HG03108 (cell line): ENCODE results near the gene UAP1.

Source experiments
- ATAC-seq: cut with Tn5 transposase; IDR thresholded peaks from one replicate; pipeline ENCODE4 v1.9.1; 2021; ENCODE audit warnings: moderate library complexity; ENCODE audit not compliant: unreplicated experiment

Gene UAP1

DNA sequence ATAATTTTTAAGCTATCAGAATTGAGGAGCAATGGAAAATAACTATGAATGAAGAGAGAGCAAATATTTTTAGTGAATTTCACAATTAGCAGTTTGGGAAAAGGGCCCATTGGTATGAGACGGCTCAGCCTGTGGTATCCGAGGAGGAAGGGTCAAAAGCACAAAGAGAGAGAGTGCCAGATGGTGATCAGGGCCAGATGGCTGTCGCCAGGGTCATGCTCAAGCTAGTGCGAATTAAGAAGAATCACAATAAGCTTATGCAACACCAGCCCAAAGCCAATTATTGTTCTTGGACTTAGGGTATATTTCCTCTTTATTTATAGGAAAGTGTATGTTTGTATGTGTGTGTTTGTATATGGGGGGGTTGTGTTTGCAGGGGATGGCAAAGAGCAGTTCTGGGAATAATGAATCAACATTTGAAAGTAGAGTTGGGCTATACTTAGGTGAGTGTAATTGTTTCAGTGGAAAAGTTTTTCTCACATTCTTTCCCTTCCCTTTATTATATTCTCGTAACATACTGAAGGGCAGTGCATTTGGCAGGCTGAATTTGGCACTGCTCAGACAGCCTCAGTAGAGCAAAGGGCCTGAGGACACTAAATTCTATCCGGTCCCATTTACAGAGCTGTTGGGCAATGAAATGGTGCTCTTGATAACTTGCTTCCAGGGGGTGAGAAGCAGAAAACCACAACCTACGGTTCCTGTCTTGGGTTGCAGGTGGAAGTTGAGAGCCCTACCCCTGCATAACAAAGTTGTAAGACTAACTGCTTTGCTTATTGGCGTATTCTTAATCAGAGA lies 51.3 kb downstream of the UAP1 start:
- ATAC-seq = no peak

DNA sequence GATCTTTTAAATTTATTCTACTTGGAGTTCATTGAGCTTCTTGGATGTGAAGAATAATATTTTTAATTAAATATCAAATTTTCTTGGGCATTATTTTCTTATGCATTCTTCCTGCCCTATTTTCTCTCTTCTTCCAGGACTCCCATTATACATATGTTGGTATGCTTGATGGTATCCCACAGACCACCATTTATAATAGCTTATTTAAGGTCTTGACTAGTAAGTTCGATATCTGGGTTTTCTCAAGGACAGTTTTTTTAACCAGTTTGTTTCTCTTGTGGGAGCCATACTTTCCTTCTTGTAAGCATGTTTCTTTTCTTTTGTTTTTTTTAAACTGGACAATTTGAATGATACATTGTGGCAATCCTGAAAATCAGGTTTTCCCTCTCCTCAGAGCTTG lies 55.3 kb downstream of the UAP1 start:
- ATAC-seq = no peak

DNA sequence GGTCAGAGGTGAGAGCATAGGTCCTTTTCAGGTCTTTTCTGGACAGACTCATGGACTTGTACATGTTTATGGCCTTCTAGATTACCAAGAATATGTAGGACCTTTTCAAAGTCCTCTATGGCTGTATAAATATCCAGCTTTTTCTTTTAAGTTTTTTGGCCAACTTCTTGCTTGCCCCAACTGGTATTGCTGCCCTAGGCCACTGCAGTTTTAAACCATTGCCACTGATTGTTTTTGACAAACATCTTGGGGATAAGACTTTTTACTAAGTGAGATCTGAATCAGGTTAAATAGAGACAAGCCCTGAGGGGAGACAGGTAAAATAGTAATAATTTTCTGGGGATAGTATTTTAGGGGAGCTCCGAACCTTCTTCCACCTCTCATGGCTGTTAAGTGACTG lies 56.0 kb downstream of the UAP1 start:
- no peak for ATAC-seq

DNA sequence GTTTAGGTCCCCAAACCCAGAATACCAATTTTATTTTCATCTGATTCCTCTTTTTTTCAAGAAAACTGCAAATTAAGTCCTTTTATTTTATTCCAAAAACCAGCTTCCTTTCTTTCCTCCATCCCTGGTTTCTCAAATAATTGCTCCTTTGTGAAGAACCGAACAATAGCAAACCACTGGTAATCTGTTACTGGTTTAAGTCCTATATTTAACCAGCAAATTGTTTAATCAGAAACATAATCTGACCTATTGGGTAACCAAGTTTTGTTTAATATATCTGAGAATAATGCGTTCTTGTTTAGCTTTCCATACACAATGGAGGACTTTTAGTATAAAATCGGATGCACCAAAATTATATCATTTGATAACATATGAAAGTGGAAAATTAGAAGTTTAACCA lies 57.6 kb downstream of the UAP1 start:
- ATAC-seq = no peak

DNA sequence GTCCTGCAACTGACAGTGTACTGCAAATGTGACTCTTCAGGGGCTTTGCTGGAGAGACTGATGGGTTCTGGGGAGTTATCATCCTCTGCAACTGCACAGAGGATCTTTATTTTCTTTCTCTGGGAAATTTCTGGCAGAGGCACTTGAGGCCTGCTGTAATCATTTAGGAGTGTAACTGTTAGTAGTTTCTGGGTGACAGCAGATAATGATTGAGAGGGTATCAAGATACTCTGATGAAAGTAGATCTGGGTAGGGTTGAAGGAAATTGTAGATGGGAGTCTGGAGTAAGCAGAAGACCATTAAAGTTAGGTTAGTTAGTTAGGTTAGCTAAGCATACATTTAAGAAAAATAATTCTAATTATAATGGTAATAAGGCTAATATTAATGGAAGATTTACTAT lies 59.7 kb downstream of the UAP1 start:
- no peak for ATAC-seq

DNA sequence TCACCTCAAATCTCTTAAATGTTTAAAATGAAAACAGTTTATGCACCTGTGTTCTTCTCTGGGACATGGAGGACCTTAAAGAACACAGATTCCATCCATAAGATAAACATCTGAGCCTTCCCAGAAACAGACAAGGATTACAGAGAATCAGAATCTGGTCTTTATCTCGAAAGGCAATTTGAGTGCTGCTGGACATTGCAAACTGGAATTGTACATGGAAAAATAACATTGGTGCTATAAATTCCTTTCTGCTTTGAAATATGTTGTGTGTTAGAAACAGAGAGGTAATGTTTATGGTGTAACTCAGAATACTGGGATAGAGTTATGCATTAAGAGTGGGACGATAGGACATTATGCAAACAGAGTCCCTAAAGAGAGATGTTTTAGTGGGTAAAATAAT lies 64.2 kb downstream of the UAP1 start:
- ATAC-seq = no peak

DNA sequence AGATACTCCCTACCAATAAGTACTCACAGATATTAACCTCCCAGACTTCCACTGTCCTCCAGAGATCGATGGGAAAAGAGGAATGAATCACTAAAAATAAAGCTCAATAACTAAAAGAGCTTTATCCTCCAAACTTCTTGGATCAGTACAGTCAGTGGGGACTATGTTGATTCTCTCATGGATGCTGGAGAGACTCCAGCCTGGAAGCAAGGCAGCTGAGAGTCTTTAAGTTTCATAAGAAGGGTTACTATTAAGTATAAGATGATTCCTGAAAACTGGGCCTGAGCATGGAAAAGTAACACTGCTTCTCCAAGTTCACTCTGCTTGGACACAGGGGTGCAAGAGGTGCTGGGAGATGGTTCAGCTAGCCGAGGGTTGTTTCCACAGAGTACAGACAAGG lies 64.6 kb downstream of the UAP1 start:
- no peak for ATAC-seq

DNA sequence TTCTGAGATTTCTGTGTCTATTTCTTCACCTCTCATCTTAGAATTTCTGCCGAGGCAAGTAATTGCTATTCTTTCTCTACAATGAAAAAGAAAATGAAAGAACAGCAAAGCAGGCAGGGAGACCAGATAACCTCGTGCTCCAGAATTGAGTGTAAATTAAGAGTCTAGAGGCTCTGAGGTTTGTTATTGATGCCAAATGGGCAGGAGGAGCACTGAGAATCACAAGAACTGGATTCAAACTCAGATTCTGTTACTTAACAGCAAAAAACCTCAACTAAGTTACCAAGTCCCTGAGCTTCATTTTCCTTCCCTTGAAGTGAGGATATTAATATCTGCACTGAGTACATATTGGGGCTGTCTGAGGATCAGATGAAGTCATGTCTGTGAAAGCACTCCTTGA lies 65.2 kb downstream of the UAP1 start:
- ATAC-seq = no peak

DNA sequence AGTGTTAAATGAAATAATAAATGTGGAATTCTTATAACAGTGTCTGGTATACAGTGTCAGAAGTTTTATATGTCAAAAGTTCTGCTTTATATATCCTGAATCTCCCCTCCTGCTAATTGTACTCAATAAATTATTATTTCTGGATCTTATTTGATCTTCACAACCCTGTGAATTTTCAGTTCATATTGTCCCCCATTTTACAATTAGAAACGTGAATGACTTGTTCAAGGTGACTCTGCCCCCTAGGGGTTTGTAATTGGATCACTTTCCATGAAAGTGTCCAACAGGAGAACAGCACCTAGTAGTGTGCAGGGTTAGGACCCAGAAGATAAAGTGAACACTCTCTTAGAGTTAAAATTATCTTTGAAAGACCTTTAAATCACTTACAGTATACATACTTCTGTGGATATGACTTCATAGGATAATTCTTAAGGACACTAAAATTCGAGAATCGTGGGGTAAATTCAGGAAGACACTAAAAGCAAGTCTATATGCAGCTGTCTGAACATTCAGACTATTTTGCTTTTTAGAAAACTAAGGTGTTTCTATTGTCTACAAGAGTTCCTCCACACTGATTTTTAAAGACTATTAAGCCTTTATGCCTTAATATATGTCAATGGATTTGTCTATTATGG lies 66.3 kb downstream of the UAP1 start:
- ATAC-seq = no peak

DNA sequence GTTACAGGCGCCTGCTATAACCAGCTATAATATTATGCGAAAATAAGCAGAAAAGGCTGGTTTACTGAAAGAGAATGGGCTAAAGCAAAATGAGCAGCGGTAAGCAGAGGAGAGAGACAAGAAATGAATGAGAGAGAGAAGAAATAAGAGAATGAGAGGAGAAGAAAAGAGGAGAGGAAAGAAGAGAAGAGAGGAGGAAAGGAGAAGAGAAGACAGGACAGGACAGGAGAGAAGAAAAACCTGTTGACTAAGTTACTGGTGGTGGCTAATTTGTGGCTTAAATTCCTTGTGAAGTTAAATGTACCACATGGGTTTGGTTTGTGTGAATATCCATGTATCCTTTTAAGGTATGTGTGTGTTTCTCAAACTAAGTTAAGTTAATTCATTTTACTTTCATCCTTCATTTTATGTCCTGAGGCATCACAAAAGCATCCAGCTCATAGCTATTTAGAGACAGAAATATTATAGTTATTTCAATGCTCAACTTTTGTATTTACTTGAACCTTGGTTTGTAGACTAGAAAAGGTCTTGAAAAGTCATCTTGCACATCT lies 67.6 kb downstream of the UAP1 start:
- ATAC-seq = no peak

DNA sequence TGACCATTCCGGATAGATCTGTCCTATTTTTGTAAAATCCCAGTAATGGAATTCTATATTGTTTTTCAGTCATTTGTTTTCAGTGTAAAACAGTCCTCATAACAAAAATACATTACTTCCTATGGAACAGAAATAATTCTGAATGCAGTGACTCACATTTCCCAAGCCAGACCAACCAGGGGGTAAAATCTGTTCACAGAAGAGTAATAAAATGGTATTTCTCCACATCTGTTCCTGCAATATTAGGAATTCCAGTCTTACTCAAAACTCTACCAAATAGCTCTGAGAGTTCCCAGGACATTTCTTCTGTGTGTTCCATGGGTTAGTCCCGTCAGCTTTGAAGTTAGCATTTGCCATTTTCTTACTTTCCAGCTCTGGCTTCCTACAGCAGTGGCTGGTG lies 68.1 kb downstream of the UAP1 start:
- ATAC-seq = no peak

DNA sequence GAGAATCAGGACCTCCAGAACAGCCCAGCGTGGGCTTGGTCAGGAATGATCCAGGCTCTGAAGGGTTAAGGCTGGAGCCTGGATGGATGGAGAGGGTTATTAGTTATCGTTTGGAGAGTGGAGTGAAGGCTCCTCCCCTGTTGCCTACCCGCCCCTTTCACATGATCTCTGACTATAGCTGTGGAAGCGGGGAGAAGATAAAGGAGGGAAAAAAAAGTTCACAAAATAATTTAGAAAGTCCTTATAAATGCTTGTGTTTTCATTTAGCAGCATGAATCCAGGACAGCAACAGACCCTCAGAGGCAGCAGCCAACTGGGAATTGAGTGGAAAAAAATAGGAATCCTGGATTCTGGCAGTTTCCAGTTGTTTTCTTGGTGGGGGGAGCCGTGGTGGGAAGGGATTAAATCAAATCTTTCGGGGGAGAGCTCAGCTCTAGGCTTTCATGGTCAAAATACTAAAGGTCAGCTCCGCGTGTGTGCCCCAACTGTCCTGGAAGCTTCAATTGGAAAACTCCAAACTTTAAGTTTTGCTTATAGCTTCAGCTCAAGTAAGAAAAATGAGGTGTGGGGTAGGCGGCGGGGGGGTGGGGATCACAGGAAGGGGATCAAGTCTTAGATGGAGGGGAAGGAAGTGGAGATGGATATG lies 70.1 kb downstream of the UAP1 start:
- ATAC-seq = no peak

DNA sequence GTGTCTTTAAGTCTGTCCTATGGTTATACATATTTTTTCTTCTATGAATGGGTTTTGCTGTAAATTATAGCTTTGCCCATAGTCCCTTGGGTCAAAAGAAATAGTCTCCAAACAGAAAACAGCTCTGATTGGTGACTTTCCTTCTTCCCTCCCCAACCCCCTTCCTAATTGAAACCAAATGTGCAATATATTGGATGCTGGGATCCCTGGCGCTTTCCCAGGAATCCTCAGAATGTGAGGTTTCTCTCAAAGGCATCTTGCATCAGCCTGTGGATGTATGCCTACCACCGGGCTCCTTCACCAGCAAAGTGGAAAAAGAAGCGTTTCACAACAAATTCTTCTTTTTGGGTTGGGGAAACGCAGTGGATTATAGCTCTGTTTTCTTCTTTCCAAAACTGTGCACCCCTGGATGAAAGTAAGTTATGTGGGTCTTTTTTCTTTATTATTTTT lies 70.7 kb downstream of the UAP1 start, which contains the start of gene DDR2:
TSS of gene DDR2 (plus strand) at position 248 of the 450 bp plus-strand sequence. CDS start 86,600 bp downstream, outside the sequence.
- no peak for ATAC-seq

DNA sequence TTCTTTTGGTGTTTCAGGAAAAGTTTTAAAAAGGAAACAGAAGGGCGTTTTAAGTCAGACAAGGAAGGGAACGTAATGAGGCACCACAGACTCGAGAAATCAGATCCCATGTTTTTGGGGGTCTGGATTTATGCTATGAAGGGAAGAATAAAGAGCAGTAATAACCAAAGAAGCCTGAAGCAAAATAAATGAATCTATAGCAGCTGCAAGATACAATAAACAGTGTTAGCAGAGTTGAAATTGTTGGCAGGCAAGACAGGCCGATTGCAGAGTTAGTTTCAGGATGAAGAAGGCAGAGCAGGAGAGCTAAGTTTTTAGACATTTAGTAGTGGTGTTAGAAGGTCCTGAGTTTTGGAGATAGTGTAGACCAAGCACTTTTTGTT lies 71.2 kb downstream of the UAP1 start:
- ATAC-seq = no peak

DNA sequence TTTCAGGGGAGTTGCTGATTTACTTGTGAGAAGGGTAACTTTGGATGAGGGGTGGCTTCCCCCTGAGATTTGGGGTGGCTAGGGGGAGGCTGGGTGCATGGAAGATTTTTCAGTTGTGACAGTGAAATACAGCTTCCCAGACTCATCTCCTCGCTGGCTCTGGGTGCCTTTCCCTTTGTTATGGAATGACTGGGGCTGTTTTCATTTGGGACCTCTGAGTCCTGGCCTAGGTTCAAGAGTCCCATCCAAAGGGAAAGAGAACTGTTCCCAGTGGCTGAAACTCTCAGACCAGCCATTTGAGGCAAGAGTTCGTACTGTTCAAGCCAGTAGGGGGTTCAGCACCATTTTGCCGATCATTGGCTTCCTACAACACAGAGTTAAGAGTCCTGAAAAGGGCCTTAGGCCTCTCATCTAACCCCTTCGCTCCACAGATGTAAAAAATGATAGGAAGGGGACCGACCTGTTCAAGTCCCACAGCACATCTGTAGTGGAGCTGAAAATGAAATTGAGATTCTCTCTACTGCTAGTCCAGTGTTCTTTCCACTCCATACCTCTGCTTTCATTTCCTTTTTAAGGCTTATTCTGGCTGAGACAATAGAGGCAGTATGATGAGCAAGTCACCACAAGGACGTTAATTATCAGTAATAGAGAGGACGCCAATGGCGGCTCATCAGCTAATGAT lies 71.7 kb downstream of the UAP1 start:
- ATAC-seq = no peak

DNA sequence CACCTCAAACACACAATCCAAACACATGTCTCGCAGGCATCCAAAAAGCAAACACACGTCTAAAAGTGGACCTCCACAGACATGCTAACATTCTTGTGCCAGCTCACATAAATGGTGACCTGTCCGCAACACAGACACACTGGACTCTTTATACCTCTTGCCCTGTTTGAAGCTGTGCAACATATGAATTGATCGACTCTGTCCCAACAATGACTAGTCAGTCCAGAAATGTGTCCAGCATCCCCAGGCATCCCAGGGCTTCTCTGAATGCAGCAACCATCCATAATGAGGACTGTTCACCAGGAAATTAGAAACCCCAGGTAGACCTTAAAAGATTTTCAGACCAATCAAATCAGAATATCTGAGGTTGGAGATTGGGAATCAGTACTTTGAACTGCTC lies 73.9 kb downstream of the UAP1 start:
- ATAC-seq = no peak

DNA sequence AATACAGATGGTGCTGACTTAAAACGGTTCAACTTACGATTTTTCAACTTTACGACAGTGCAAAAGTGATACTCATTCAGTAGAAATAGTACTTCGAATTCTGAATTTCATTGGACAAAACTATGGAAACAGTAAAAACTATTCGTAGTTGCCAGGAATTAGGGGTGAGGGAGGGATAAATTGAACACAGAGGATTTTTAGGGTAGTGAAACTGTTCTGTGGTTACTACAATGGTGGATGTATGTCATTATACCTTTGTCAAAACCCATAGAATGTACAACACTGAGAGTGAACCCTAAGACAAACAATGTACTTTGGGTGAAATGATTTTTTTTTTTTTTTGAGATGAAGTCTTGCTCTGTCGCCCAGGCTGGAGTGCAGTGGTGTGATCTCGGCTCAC lies 78.2 kb downstream of the UAP1 start:
- ATAC-seq = no peak

DNA sequence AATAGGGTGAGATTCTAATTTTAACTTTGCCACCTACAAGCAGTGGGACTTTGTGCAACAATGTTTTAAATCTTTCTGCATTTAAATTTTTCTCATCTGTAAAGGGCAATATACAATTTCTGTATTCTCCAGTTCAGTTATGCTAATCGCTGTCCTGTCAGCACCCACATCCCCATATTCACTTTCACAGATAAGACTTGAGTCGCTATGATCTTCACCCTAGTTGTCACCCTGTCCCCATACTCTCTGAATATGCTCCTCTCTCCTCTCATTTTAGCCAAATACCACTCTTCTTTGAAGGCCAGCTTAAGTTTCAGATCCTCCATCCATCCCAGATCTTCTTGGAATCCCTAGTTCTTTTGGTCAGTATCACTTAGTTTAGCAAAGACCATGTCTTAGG lies 79.6 kb downstream of the UAP1 start:
- no peak for ATAC-seq

DNA sequence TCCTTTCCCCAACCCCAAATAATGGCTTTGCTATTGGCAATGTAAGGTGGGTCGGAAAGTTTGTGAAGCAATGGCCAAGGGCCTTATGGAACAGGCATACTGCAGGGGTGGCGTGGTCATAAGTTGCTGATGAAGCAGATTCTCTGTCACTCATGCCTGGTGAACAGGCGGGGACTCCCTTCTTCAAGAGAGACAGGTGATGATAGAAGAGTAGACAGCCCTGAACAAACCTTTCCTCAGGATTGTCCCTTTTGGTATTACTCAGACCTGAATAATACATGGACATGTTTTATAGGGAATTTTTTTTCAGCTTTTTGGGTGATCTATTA lies 83.4 kb downstream of the UAP1 start:
- no peak for ATAC-seq

DNA sequence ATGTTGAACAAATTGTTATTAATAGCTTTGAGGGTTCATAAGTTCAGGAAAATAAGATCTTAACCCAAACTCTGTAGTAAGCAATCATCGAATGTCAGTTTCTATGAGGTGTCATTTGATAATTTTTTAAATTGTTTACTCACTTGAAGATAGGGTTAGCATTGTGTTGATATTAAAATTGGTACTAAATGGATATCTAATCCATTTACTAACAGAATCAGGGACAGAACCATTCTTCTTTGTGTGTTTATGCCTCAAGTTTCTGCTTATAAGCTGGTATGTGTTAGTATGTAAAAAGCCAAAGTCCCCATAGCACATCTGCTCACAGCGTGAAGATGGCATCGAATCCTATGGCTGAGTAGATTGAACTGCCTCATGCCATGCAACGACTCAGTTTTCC lies 84.1 kb downstream of the UAP1 start:
- ATAC-seq = no peak

DNA sequence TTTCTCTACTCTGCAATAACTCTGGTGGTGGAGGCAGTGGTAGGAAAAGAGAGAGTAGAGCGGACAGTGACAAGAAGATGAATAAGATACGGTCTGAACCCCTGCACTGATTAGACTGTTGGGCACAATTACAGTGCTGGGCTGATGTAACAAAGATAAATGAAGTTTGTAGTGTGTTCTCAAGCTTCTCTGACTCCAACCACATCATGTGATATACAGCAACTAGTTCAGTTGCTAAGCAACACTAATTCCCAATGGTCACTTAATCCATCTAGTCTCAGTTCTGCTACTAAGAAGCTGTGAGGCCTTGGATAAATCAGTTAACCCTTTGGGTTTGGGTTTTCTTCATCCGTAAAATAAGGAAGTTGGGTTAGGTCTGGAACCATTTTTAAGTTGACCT lies 88.1 kb downstream of the UAP1 start:
- no peak for ATAC-seq
